HG02678 (cell line): ENCODE results near the gene RPL10.
"Not testable (repeated sequence)": the region's sequence is repeated elsewhere in the genome, so short reads cannot be mapped to it uniquely, and the experiment has no call there.

Experiments
- ATAC-seq: cut with Tn5 transposase; IDR thresholded peaks from one replicate; pipeline ENCODE4 v1.9.1; 2021; ENCODE audit warnings: mild to moderate bottlenecking, moderate library complexity; ENCODE audit not compliant: unreplicated experiment

Gene RPL10

DNA sequence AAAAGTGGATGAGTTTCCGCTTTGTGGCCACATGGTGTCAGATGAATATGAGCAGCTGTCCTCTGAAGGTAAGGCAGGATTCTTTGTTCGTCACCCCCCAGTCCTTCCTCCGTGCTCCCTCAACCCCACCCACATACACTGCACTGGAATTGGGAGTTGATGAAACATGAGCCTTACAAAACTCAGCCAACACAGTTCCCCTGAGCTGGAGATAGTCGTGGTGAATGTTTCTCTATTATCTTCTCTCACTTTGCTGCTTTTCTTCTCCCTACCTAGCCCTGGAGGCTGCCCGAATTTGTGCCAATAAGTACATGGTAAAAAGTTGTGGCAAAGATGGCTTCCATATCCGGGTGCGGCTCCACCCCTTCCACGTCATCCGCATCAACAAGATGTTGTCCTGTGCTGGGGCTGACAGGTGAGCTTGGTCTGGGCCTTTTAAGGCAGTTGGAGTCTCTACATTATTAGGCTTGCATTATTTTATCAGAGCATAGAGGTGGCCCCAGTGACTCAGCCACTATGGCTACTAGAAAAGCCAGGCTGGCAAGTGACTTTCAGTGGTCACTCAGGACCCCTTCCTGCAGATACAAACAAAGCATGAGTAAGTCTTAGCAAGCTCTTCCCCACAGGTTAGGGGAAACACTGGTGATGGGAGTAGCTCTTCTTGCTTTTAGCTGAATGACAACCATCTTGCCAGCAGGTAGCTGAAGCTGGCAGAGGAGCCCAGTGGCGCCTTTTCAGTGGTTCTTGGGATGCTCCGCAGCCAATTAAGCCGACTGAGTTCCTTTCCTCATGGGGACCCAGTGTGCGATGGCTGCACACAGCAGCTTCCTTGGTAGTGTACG lies 1.6 kb downstream of the RPL10 start:
- ATAC-seq = no peak

DNA sequence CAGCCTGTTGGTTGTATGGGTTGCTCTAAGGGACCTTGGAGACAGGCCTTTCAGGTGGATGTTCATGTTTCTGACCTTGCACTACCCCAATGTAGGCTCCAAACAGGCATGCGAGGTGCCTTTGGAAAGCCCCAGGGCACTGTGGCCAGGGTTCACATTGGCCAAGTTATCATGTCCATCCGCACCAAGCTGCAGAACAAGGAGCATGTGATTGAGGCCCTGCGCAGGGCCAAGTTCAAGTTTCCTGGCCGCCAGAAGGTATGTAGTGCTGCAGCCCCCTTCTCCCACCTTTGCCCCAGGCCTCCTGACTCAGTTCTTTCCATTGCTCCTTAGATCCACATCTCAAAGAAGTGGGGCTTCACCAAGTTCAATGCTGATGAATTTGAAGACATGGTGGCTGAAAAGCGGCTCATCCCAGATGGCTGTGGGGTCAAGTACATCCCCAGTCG lies 2.2 kb downstream of the RPL10 start:
- ATAC-seq = not testable (repeated sequence)

DNA sequence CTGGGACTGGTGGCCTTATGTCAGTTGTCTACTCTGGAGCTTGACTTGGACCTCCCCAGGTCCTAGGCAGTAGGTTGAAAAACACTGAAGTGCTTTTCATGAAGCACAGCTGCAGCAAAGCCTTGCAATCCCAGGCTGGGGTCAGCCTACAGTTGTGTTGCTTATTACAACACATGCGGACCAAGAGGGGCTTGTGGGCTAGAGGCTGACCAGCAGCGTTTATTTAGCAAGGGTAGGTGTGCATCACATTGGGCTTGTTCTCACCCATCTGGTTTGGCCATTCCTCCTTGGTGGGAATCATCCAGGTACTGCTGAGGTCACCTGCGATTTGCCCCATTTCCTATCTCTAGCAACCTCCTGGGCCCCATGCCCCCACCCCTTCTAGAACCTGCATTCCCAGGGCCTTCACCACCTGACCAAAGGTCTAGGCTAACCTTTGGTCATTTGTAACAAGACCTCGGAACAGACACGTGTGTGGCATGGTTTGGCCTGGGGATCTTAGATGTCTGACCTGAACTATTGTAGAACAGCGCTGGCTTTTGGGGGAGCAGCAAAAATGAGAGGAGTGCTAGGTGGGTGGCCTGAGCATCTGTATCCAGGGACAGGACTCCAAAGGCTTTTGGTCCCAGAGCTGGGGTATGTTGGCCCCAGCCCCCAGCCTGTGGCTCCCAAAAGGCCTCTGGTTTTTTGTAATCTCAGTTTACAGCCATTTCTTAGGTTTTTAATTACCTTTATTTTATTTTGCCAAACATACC lies 3.0 kb downstream of the RPL10 start:
- ATAC-seq = no peak

DNA sequence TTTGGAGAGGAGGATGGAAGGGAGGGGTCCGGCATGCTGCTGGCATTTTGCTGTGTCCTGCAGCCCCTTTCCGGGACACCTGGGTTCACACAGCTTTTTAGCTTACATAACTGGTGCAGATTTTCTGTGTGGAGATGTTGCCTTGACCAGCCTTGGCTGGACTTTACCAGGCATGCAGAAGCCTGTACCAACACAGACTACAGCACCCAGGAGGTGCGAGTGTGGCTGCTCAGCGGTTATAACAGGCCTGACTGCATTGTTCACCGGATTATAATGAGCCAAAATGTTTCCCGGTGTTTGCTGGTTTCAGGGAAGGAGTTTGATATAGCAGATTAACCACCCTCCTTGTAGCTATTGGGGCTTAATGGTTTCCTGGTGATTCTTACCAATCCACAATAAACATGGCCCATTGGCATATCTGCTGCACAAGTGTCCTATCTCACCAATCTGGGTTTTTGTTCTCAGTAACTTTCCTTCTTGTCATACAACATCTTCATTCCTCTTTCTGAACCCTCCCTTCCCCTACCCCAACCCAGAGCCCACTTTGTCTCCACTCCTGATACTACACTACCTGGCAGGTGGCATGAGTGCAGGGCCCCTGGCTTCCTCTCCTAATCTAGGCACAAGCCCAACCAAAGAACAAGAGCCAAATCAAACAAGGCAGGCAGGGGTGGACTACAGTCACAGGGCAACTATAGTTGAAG lies 3.9 kb downstream of the RPL10 start:
- ATAC-seq = no peak

DNA sequence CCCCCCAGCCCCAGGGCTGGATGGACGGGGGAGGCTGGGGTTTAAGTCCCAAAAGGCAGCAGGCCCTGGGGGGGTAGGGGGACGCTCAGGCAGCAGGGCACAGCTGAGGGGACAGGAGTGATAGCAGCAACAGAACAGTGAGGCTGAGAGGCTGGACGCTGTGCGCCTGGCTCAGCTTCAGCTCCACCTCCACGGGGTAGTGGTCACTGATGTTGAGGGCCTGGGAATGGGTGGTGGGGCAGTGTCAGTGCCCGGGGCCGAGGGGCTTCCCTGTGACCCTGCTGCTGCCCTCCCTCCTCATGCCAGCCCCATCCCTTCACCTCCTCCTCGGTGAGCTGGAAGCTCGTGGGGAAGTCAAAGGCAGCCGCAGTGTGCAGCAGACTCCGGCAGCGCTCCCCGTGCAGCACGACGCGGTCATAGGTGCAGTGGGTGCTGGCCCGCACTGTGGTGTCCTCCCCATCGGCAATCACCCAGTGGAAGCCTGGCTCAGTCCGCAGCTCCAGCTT lies 4.5 kb downstream of the RPL10 start:
- ATAC-seq = no peak

DNA sequence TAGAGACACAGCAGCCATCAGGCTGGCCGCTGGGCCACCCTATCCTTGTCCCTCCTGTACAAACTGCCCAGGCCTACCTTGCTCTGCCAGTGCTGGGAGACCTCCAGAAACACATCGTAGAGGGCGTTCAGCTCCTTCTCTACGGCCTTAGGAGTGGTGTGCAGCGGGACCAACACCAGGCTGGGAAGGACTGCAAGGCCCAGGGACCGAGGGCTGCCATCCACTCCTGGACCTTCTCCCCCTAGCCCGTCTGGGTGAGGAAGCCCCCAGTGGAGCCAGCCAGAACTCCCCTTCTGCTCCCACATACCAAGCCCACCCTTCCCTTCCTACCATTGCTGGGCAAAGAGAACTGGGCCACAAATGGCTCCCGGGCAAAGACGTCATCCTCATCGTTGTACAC lies 5.0 kb downstream of the RPL10 start:
- no peak for ATAC-seq

DNA sequence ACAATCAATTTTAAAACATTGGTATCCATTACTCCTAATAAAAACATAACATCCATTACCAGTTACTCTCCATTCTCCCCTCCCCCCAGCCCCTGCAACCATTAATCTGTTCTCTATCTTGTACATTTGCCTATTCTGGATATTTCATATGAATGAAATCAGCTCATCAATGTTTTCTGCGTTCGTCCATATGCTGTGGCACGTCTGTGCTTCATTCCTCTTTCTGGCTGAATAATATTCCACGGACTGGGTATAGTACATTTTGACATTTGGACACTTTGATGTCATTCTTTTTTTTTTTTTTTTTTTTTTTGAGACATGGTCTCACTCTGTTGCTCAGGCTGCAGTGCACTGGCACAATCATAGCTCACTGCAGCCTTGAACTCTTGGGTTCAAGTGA lies 5.7 kb downstream of the RPL10 start:
- ATAC-seq = no peak

DNA sequence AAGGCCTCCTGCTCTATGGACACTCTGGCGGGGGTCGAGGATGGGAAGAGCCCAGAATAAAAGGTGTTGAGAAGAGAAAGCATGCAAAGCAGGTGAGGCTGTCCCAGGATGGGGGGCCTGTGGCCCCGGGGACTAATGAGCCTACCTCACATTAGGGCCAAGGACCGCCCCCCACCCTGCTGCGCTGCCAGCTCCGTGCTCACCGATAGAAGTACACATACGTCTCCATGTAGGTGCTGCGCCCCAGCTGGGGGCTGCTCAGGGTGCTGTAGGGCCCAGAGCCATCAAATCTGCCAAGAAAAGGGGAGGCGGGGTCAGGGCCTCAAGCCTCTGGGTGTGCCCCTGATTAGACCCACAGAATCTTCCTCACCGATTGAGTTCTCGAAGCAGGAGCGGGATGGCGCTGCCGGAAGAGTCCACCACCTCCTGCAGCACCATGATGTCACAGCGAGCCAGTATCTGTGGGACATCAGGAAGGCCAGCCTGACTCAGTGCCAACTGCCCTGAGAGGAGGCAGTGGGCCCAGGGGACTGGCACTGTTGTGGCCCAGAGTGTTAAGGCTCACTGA lies 6.5 kb downstream of the RPL10 start:
- no peak for ATAC-seq

DNA sequence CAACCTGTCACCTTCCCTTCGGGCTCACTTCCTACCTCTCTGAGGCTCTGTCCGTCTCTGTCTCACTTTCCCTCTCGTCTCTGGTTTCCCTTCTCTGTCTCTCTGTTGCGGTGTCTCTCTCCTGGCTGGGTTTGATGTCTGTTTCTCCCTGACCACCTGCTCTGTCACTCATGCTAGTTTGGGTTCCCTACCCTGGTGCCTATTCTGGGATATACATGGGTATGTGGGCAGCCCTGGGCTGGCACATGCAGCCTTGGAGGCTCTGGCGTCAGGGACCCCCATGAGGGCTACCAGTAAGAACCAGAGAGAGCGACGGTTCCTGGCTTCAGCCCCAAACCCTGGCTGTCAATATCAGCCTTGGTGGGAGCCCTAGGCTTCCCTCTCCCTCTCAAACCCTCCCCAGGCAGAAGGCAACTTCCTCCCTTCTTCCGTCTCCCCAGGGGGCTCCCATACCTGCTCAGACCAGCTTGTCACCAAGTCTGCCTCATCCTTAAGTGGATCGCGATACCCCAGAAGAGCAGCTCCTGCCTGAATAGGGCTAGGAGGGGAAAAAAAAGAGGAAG lies 10.6 kb downstream of the RPL10 start:
- no peak for ATAC-seq

DNA sequence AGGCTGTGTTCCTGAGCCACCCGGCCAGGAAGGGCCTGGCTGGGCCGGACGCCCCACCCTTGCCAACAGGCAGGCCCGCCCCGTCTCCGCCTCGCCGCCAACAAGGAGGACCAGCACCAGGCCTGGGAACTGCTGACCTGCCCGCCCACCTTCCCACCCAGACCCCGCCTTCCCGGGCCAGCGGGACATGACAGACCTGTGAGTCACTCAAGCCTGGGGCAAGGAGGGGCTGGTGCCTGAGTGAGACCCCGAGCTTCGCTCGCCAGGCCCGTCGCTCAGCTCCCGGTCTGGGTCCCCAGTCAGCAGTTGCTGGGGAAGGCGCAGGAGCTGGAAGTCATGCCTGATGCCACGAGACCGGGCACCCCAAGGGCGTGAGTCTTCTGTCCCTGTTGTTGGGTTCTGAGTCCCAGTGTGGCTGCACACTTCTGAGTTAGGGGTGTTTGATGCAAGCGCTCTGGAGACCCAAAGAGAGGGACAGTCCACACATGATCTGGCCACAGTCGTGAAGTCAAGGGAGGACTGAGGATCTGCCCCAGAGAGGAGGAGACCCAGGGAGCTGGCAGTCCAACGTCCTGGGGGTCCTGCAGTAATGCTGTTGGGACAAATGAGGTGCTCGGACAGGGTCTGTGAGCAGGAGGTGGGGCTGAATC lies 11.2 kb downstream of the RPL10 start, which contains the start of gene DNASE1L1:
DNASE1L1 (minus strand) TSS at position 33 of the 650 bp plus-strand sequence. CDS start 3,686 bp downstream, outside the sequence.
- ATAC-seq = peak; percentile 50

DNA sequence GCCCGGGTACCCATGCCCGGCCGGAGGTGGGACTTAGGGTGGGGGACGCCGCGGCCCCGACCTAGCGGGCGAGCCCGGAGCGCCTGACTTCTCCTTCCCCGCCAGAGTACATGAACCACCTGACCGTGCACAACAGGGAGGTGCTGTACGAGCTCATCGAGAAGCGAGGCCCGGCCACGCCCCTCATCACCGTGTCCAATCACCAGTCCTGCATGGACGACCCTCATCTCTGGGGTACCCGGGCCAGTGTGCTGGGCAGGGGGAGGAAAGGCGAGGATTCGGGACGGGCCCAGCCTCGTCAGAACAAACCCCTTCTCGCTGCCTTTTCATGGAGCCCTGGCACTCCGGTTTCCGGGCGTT lies 13.8 kb downstream of the RPL10 start:
- ATAC-seq = peak; percentile 62

DNA sequence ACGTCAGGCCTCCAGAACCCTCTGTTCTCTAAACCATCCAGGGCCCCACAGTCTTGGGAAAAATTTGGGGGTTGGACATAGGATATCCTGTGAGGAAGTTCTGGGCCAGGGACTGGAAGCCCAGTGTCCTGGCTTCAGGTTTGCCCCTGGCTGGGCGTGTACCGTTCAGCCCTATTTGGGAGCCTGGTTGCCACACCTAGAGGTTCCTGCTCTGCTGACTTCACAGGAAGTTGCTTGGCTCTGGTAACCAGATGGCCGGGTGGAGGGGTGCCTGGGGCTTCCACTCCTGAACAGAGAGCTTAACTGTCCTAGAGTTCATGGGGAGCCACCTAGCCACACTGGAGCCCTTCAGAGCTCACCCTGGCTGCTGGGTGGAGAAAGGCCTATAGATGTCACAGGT lies 14.3 kb downstream of the RPL10 start:
- ATAC-seq = no peak

DNA sequence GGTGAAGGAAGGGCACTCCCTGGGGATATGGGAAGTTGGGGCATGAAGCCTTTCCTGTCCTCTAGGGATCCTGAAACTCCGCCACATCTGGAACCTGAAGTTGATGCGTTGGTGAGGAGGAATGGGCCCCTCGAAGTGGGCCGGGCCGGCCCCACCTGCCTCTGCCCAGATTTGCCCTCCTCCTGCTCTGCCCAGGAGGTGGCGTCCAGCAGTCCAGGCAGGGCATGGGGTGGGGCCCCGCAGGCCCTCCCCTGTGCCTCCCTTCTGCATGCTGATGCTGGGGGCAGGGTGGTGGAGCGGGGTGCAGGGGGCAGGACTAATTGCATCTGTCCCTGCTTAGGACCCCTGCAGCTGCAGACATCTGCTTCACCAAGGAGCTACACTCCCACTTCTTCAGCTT lies 15.0 kb downstream of the RPL10 start:
- no peak for ATAC-seq

DNA sequence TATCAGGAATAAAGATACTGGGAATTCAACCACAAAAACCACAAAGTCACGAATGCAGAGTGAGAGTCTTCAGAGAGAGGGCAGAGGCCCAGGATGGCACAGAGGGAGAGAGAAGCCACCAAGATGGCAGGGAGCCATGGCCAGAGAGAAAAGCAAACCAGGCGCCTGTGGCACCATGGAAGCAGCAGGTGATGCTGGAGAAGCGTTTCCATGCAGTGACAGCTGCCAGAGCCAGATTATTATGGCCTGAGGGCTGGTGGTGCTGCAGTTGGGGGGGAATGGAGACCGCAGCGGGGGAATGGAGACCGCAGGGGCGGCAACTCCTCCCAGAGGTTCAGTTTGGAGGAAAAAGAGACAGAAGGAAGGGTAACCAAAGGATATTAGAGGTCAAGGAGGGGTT lies 19.0 kb downstream of the RPL10 start:
- ATAC-seq = no peak

DNA sequence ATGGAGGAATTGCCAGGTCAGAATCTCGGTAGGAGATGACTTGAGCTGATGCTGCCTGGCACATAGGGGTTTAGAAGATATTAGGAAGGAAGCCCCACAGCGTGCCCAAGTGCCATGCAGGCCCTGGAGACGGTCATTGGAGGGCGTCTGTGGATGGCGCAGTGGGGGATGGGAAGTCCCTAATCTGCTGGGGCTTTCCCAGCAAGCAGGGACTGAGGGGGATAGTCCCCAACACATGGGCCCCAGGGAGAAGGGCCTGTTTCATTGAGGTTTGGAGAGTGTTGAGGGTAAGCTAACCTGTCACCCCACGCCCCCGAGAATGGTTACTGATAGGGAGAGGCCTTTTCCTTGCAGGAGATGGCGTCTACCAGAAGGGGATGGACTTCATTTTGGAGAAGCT lies 21.0 kb downstream of the RPL10 start:
- no peak for ATAC-seq

DNA sequence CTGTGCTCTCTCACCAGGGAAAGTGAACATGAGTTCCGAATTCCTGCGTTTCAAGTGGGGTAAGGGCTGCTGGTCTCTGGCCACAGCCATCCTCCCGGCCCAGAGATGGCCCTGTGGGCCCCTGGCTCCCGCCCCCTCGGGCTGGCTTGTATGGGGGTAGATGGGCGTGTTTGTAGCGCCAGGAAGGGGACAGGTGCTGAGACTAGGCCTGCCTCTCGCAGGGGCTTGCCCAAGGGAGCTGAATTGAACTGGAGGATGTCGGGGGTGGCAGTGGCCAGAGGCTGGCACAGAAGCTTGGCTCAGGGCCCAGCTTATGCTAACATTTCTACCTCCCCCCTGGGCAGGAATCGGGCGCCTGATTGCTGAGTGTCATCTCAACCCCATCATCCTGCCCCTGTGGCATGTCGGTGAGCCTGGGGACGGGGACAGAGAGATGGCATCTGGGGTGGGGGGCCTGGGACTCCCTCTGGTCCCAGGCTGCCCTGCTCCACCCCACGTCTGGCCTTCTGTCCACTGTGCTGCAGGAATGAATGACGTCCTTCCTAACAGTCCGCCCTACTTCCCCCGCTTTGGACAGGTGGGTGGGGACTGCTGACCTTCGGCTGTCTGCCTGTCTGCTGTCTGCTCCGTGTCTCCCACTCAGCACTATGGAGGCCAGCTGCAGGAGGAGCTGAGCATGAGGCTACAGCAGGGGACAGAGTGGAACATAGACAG lies 21.7 kb downstream of the RPL10 start:
- no peak for ATAC-seq

DNA sequence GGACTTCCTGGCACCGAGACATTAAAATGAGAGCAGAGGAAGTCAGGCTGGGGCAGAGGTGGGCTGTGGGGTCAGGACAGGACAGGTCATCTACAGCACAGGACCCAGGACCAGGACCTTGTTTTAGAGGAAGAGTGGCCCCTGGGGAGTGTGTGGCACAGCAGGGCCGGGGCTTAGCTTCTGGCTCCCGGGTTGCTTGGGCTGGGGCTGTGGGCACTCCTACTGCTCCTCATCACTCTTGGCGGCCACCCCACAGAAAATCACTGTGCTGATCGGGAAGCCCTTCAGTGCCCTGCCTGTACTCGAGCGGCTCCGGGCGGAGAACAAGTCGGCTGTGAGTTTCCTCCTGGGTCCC lies 22.2 kb downstream of the RPL10 start:
- no peak for ATAC-seq

DNA sequence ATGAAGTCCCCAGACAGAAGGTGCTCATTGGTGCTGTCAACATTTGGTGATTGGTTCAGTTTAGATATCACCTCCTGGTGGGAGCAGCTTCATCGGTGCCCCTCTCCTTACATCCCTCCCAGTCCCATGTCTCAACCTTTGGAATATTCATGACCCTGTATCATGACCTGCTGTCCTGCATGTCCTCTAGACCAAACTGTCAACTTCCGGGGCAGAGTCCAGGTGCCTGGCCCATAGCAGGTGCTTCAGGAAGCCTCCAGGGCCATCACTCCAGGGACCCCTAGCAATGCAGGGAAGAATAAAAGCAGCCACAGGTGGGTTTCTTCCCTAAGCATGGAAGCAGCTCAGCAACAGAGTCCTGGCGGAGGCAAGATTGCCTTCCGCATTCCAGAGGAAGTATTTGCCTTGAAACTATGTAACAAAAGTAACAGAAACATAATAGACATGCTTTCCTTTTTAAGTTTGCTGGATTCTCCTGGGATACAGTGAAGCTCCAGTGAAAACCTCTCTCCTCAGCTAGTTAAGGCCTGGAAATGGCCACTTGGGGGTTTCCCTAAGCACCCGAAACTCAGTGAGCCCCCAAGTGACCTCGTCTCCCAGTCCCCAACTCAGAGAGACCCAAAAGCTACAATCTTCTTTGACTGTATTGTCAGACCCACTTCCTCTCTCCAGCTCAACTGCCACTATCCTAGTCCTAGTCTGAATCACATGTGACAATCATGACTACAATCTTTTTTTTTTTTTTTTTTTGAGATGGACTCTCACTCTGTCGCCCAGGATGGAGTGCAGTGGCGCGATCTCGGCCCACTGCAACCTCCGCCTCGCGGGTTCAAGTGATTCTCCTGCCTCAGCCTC lies 29.0 kb downstream of the RPL10 start:
- ATAC-seq = no peak
